ENCODE measurements around the gene C11orf68. TPM values are rescaled to one million over a fixed set of nuclear protein-coding genes. Genes with fewer than 3 reads are reported as not detected.
A peak's percentile ranks its signal among the peaks of the same experiment; 100 is the strongest.

C11orf68 gene
- total RNA-seq (ENCODE audit: unreplicated experiment): 24.7 TPM
- long read RNA-seq, partial matches to known transcripts: 0 of 5 reads
- long read RNA-seq, other reads (novel, unspliced or antisense): 0 of 5 reads

DNA sequence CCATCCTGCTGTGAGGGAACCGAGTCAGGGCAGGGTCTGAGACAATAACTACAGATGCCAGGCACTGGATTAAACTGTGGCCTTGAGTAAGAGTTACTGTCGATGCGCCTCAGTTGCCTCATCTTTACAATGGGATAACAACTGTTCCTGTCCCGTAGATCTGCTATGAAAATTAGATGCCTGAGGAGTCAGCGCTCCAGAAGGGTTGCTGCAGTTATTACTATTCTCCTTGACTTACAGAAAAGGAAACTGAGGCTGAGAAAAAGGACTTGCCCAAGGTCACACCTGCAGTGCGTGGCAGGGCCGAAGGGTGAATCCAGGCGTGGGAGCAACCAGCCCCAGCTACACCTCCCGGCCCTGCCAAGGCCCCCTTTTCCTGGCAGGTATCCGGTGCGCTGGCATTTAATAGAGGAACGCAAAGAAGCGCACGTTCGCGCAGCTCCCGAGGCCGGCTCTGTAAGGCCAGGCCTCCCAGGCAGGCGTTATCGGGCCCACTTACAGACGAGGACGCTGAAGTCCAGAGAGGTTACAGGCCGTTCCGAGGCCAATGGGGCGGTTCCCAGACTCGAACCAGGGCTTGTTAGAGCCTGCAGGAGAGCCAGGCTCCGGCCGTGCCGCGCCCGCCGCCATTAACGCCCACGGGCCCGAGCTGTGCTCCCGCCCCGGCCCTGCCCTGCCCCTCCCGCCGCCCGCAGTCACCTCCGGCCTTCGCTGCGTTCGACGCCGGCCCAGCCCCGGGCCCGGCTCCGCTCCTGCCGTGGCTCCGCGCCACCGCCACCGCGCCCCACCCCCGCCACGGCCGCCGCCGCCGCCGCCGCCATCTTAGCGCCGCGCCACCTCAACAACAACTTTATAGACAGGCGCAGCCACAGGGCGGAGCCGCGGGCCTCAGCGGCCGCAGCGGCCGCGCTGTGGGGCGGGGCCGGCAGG, at the start of gene C11orf68:
Gene C11orf68 (minus strand): TSS at position 852 of the 930 bp plus-strand sequence. CDS start 31 bp downstream, at position 821.
- Mint-ChIP-seq H3K4me1 (ENCODE audit: low read depth, unreplicated experiment) (peaks cover 10% of the 10 kb centered on the region), H3K4me3 (ENCODE audit: unreplicated experiment) (peak within 1 kb of the TSS; percentile 87), H3K27ac (ENCODE audit: unreplicated experiment) (peak within 1 kb of the TSS; percentile 43), H3K9me3 (ENCODE audit: unreplicated experiment) (peaks cover 14% of the 10 kb centered on the region), H3K36me3 (ENCODE audit: unreplicated experiment) (no peaks in the 10 kb centered on the region), H3K27me3 (ENCODE audit: unreplicated experiment) (peaks cover 17% of the 10 kb centered on the region)
- no peak for DNase-seq
- TF ChIP-seq CTCF (IDR thresholded peaks at IDR 0.05; ENCODE audit: partially characterized antibody, unreplicated experiment): no peak

DNA sequence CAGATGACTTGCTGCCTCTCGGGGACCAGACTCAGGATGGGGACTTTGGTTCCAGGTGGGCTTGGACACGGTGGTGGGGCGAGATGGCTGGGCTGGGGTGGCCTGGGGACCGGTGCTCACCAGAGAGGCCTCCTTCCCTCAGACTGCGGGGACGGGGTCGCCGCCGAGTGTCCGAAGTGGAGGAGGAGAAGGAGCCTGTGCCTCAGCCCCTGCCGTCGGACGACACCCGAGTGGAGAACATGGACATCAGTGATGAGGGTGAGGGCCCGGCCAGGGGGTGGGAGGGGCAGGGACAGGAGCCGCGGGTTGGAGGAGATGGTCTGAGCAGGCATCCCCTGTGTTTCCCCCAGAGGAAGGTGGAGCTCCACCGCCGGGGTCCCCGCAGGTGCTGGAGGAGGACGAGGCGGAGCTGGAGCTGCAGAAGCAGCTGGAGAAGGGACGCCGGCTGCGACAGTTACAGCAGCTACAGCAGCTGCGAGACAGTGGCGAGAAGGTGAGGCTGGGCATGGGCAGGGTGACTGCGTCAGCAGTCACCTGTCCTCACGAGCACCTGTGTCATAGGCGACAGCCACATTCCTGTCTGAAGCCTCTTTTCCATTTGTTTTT, 48.6 kb upstream of the C11orf68 start:
- Mint-ChIP-seq H3K27ac (ENCODE audit: unreplicated experiment) (no peak overlapping the region), H3K9me3 (ENCODE audit: unreplicated experiment) (peaks cover 14% of the 10 kb centered on the region), H3K27me3 (ENCODE audit: unreplicated experiment) (peaks cover 10% of the 10 kb centered on the region), H3K36me3 (ENCODE audit: unreplicated experiment) (peaks cover 4% of the 10 kb centered on the region), H3K4me1 (ENCODE audit: low read depth, unreplicated experiment) (peaks cover 10% of the 10 kb centered on the region), H3K4me3 (ENCODE audit: unreplicated experiment) (no peak overlapping the region)
- DNase-seq: no peak
- no peak for TF ChIP-seq CTCF (IDR thresholded peaks at IDR 0.05; ENCODE audit: partially characterized antibody, unreplicated experiment)

DNA sequence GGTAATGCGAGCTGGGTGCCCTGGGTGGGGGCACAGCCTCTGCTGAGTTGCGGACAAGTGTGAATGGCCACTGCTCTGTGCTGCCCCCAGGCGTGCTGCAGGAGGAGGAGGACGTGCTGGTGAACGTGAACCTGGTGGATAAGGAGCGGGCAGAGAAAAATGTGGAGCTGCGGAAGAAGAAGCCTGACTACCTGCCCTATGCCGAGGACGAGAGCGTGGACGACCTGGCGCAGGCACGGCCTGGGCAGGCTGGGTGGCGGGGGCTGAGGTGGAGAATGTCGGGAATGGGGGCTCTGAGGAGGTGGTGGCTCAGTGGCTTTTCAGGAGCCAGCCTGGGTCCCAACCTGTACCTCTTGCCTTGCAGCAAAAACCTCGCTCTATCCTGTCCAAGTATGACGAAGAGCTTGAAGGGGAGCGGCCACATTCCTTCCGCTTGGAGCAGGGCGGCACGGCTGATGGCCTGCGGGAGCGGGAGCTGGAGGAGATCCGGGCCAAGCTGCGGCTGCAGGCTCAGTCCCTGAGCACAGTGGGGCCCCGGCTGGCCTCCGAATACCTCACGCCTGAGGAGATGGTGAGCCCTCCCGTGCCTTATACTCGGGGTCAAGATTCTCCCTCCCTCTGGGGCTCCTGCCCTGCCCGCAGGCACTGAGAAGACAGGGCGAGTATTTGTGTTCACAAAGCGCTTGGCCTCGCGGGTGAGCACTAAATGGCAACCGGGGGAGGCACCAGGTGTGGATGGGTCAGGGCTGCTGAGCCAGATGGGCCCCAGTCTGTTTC, 47.3 kb upstream of the C11orf68 start:
- Mint-ChIP-seq H3K4me3 (ENCODE audit: unreplicated experiment) (no peak overlapping the region), H3K36me3 (ENCODE audit: unreplicated experiment) (peaks cover 4% of the 10 kb centered on the region), H3K27me3 (ENCODE audit: unreplicated experiment) (peaks cover 14% of the 10 kb centered on the region), H3K27ac (ENCODE audit: unreplicated experiment) (no peak overlapping the region), H3K9me3 (ENCODE audit: unreplicated experiment) (peaks cover 17% of the 10 kb centered on the region), H3K4me1 (ENCODE audit: low read depth, unreplicated experiment) (peaks cover 13% of the 10 kb centered on the region)
- no peak for TF ChIP-seq CTCF (IDR thresholded peaks at IDR 0.05; ENCODE audit: partially characterized antibody, unreplicated experiment)
- no peak for DNase-seq

- no peak for DNase-seq
- H3K27ac Mint-ChIP-seq (ENCODE audit: unreplicated experiment): no peak overlapping the region
- H3K4me3 Mint-ChIP-seq (ENCODE audit: unreplicated experiment): no peak overlapping the region
- peaks cover 4% of the 10 kb centered on the region for H3K36me3 Mint-ChIP-seq (ENCODE audit: unreplicated experiment)
- peaks cover 12% of the 10 kb centered on the region for H3K9me3 Mint-ChIP-seq (ENCODE audit: unreplicated experiment)
- H3K4me1 Mint-ChIP-seq (ENCODE audit: low read depth, unreplicated experiment): peaks cover 11% of the 10 kb centered on the region
- H3K27me3 Mint-ChIP-seq (ENCODE audit: unreplicated experiment): peaks cover 11% of the 10 kb centered on the region
- TF ChIP-seq CTCF (IDR thresholded peaks at IDR 0.05; ENCODE audit: partially characterized antibody, unreplicated experiment): no peak
Observed at GRCh38 chr11:65964906-65965305, 46.0 kb upstream of the C11orf68 start.
